Natural killer cell treated with Interleukin-12 subunit alpha and Interleukin-12 subunit beta and Interleukin-15 and Interleukin-18, amount 100 ng/mL, for 72 hours (primary cell): Measurements from ENCODE around the gene TRAM2. TPM values are rescaled to one million over a fixed set of nuclear protein-coding genes. Genes with fewer than 3 reads are reported as not detected.

Experiments
- ATAC-seq, 2 donors: fragments of 150-1000 bp; cut with Tn5 transposase in 1 of 2; sonication (Bioruptor Pico), chemical (Tn5 transposase) in 1 of 2; 2 replicates each; pipeline ENCODE4 v1.10.0; 2021
- DNase-seq: peaks from one replicate; pipeline ENCODE4 v3.0.0; 2022; ENCODE audit warnings: low spot score
- H3K27ac Mint-ChIP-seq, 2 donors: 1 replicate in 1 of 2; 2 replicates in 1 of 2; pipeline ENCODE4 v1.8.0; 2022; ENCODE audit warnings: mixed read lengths in 2 of 2, mild to moderate bottlenecking in 1 of 2, moderate library complexity in 1 of 2
- H3K27me3 Mint-ChIP-seq, 2 donors: 1 replicate in 1 of 2; 2 replicates in 1 of 2; pipeline ENCODE4 v1.8.0; 2022; ENCODE audit warnings: mixed read lengths in 2 of 2
- H3K36me3 Mint-ChIP-seq: one replicate; pipeline ENCODE4 v1.8.0; 2022; ENCODE audit warnings: mixed read lengths
- H3K4me1 Mint-ChIP-seq, 2 donors: 1 replicate in 1 of 2; 2 replicates in 1 of 2; pipeline ENCODE4 v1.8.0; 2022; ENCODE audit warnings: low read depth in 2 of 2, mixed read lengths in 2 of 2, mild to moderate bottlenecking in 1 of 2
- H3K4me3 Mint-ChIP-seq: one replicate; pipeline ENCODE4 v1.8.0; 2022; ENCODE audit warnings: mixed read lengths
- H3K9me3 Mint-ChIP-seq: 2 replicates; pipeline ENCODE4 v1.8.0; 2022; ENCODE audit warnings: mixed read lengths
- total RNA-seq, 2 donors: library from RNA; stranded (reverse); gene quantifications; one replicate each; pipeline ENCODE4 v1.2.3, GENCODE V29; 2022

Gene TRAM2
- total RNA-seq, 2 donors from 2014 or later = 2.5 to 9.0 TPM

DNA sequence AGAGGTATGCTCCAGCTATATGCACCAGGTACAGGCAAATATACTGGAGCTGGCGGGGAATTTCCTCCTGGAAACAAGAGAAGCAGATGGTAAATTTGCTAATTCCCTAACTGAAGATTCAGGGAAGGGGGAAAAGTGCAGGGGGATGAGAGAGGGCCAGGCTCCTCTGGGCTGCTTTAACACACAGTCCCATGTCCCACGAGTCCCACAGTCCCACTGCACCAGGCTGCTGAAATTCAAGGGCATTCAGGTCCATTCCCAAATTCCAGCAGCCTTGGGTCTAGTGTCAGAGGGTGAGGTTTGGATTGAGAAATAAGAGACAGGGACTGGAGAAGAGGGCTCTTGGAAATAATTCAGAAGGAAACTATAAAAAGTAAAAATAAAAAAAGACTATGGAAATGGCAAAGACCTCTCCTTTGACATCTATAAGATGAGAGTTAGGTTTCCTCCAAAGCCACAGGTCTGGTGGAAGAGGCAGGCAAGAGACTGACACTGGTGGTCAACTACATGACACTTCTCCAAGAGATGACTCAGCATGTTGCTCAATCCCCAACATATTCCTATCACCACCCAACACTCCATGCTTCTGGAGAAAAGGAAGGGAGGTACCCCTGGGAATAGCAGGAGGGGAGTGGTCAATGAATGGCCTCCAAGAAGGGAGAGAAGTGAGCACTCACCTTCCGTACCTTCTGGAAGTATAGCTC, 69.2 kb downstream of the TRAM2 start:
- peak overlapping the region in 1 of 2 donors; percentile 59 for H3K27ac Mint-ChIP-seq
- no peaks in the 10 kb centered on the region for H3K9me3 Mint-ChIP-seq
- peaks cover 0 to 4% of the 10 kb centered on the region in 2 donors for H3K4me1 Mint-ChIP-seq
- no peaks in the 10 kb centered on the region for H3K27me3 Mint-ChIP-seq
- DNase-seq (no peak), ATAC-seq (no peak)
- no peaks in the 10 kb centered on the region for H3K36me3 Mint-ChIP-seq
- no peak overlapping the region for H3K4me3 Mint-ChIP-seq

DNA sequence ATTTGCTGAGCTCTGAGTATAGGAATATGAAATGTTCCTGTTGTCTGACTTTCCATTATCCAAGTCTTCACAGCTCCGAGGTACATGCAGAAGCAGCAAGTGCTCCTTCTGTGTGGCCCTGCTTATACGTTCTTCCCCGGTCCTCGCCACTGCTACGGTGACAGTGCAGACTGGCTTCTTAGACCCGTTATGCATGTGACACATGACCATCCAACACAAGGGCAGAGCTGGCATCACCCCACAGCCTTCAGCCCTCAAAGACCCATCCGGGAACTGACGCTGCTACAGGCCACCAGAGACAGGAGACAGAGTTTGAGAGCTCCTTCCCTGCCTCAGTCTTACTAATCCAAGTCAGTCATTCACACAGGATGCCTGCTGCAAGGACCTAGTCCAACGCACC, 70.4 kb downstream of the TRAM2 start:
- no peak overlapping the region for H3K27ac Mint-ChIP-seq
- H3K36me3 Mint-ChIP-seq = no peaks in the 10 kb centered on the region
- H3K4me3 Mint-ChIP-seq = no peak overlapping the region
- ATAC-seq = no peak
- DNase-seq = no peak
- no peaks in the 10 kb centered on the region for H3K27me3 Mint-ChIP-seq
- H3K4me1 Mint-ChIP-seq = peaks cover 0 to 4% of the 10 kb centered on the region in 2 donors
- H3K9me3 Mint-ChIP-seq = no peaks in the 10 kb centered on the region

DNA sequence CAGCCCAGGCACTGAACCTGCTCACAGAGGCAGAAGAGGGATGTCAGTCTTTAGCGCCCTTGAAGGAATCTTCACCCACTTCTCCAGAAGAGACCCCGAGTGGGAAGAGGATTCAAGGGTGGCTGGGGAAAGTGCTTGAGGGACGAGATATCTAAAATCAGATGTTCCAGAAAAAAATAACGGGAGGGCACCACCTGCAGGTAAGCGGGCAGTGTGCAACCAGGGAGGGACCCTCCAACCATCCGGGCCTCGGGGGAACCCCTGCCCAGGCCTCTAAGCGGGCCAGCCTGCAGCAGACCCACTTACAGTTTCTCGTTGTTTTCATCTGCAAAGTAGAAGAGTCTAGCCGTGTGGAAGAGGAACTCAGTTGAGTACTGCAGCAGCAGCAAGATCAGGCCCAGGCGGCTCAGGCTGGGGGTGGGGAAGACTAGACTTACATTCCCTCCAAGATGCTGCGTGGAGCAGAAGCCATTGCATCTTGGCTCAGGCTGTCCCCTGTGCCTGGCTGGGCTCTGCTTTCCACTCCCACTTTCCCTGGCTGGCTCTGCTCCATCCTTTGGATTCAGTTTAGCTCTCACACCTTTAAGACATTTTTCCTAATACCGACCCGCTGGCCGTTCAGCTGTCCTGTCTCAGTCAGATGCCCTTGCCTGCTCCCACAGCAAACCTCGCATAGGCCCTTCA, 71.0 kb downstream of the TRAM2 start:
- no peak overlapping the region for H3K4me3 Mint-ChIP-seq
- no peaks in the 10 kb centered on the region for H3K27me3 Mint-ChIP-seq
- DNase-seq (no peak), ATAC-seq (no peak)
- H3K27ac Mint-ChIP-seq = no peak overlapping the region
- no peaks in the 10 kb centered on the region for H3K9me3 Mint-ChIP-seq
- peaks cover 0 to 4% of the 10 kb centered on the region in 2 donors for H3K4me1 Mint-ChIP-seq
- H3K36me3 Mint-ChIP-seq = no peaks in the 10 kb centered on the region

DNA sequence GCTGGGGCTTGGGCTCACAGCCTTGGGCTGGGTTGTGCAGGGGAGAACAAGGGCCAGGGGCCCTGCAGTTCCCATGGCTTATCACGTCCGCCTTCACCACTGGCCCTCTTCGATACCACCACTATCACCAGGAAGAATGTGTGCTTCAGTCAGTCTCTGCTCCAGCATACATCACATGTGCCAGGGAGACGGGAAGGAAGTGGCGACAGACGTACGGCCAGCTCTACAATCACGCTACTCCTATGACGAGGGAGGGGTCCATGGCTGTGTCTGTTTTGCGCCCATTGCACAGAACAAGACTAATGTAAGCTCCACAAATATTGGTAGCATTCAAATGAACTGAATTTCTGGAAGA, 72.1 kb downstream of the TRAM2 start:
- H3K36me3 Mint-ChIP-seq = no peaks in the 10 kb centered on the region
- no peaks in the 10 kb centered on the region for H3K9me3 Mint-ChIP-seq
- H3K4me1 Mint-ChIP-seq = peaks cover 0 to 4% of the 10 kb centered on the region in 2 donors
- ATAC-seq = no peak
- H3K27me3 Mint-ChIP-seq = no peaks in the 10 kb centered on the region
- H3K4me3 Mint-ChIP-seq = no peak overlapping the region
- no peak overlapping the region for H3K27ac Mint-ChIP-seq
- DNase-seq = no peak

DNA sequence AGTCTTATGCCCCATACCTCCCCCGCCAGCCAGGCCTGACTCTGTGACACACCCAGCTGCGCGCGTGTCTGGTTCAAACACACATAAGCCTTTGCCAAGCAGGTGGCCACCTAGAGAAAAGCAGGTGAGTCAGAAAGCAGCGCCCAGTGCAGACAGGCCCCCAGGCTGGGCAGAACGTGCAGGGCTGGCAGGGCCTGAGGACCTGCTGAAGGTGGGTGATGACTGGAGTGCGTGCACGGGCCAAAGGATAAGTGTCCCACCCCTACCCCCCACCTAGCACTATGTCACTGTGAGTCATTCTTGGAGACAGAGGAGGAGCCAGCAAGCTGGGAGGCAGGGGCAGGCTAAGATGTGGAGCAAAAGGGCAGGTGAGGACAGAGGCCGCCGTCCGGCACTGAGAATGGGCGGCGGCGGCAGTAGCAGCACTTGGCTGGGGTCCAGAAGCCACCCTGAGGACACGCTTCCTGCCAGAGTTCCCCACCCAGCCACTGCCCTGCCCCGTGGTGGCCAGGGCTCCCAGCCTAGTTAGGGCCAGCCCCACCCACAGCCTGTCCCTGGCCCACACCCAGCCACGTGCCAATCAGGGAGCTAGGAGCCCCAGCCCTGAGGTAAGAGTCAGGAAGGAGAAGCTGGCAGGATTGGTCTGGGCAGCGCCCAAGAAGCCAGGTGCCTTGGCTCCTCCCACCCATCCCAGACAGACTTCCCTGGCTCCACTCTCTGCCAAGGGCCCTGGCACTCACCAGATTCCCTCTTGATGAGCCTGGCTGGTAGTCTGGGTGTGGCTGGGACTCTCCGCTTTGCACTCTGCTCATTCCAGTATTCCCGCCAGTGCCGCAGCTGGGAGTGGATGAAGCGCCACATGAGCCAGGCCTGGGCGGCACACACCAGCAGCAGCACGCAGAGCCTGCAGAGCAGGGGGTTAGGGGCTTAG, 72.7 kb downstream of the TRAM2 start:
- no peak overlapping the region for H3K4me3 Mint-ChIP-seq
- H3K4me1 Mint-ChIP-seq = peaks cover 0 to 4% of the 10 kb centered on the region in 2 donors
- H3K9me3 Mint-ChIP-seq = no peaks in the 10 kb centered on the region
- H3K36me3 Mint-ChIP-seq = no peaks in the 10 kb centered on the region
- H3K27ac Mint-ChIP-seq = no peak overlapping the region
- no peaks in the 10 kb centered on the region for H3K27me3 Mint-ChIP-seq
- no peak for DNase-seq
- ATAC-seq = peak; percentile 47 to 60

DNA sequence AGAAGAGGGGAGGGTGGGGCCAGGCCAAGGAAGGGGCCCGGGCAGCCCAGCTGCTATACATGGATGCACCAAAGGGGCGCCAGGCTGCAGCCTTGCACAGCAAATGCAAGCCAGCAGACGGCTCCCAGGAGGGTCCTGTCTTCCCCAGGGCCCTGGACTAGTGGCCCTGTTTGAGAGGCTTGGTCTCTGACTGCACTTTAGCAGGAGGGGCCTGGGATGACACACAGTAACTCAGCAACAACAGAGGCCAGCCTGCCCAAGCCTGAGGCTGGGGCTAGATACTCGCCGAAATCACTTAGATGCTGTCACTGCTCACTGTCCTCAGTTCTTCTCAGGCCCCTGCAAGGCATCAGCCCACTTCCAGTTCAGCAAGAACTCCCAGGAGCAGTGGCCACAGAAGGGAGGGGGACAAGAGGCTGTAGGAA, 73.5 kb downstream of the TRAM2 start:
- DNase-seq = no peak
- Mint-ChIP-seq H3K4me3 (no peak overlapping the region), H3K27ac (no peak overlapping the region), H3K4me1 (peaks cover 0 to 4% of the 10 kb centered on the region in 2 donors), H3K36me3 (no peaks in the 10 kb centered on the region), H3K9me3 (no peaks in the 10 kb centered on the region), H3K27me3 (no peaks in the 10 kb centered on the region)
- ATAC-seq = no peak

DNA sequence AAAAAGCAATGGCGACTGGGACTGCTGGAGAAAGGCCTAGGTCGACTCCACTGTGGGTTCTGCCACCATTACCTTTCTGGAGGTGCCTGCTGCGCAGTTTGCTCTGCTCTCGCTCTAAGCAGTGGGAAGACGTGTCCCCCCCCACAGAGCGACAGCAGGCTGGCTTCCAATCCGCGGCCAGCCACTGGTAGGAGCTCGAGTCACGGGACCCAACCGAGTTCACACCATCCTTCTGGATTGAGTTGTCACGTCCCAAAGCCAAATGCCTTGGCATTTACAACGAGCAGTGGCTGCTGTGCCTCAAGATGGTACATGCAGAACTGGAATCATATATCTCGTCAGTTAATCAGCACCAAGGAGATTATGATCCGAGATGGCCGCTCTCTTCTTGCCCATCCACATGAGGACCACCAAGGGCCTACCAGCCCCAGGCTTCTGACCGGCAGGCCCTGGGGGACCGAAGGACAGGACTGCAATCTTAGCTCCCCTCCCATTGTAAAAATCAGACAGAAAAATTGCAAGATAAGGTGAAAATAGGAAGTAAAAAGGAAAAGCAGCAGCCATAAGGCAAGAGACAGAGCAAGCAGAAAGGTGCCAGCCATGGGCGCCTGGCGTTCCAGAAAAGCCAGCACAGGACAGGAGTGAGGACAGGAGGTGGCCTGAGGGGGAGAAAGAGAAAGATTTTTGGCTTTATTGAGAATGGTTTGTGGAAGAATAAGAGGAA, 74.4 kb downstream of the TRAM2 start:
- H3K36me3 Mint-ChIP-seq = no peaks in the 10 kb centered on the region
- H3K27me3 Mint-ChIP-seq = no peaks in the 10 kb centered on the region
- no peak overlapping the region for H3K4me3 Mint-ChIP-seq
- peaks cover 0 to 4% of the 10 kb centered on the region in 2 donors for H3K4me1 Mint-ChIP-seq
- no peak overlapping the region for H3K27ac Mint-ChIP-seq
- no peaks in the 10 kb centered on the region for H3K9me3 Mint-ChIP-seq
- DNase-seq (no peak), ATAC-seq (no peak)

DNA sequence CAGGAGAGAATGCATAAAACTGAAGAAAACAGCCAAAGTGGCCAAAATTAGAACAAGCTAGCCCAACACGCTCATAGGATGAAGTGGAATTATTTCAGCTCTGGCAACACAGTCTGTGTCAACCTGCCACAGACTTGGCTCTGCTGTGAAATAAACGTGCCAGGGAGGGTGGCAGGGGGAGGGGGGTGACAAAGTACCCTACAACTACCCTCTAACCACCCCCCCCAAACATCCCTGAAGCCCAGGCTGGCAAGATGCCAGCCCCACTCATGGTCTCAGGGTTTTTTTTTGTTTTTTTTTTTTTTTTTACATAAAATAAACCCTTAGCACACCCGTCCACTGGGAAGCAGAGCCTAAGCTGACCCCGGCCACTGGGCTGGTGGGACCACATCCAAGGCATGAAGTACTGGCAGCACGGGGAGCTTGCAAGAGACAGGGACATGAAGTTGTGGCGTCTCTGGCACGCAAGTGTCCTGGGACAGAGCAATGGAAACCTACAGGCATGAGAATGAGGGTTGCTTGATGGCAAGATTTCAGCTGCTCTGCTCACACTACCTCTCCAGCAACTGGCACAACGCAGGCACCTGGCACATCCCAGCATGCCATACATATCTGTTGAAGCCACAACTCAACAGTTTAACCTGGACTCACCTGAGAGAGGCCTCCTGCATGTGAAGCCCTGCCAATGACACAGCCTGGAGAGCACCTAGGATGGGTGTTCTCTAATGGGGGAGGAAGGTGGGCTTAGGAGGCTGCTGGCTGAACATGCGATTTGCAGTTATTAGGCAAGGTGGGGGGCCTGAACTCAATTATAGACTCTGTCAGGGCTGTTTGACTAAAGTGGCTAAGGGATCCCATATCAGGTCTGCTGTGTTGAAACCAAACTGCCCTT, 76.4 kb downstream of the TRAM2 start:
- no peak for ATAC-seq

DNA sequence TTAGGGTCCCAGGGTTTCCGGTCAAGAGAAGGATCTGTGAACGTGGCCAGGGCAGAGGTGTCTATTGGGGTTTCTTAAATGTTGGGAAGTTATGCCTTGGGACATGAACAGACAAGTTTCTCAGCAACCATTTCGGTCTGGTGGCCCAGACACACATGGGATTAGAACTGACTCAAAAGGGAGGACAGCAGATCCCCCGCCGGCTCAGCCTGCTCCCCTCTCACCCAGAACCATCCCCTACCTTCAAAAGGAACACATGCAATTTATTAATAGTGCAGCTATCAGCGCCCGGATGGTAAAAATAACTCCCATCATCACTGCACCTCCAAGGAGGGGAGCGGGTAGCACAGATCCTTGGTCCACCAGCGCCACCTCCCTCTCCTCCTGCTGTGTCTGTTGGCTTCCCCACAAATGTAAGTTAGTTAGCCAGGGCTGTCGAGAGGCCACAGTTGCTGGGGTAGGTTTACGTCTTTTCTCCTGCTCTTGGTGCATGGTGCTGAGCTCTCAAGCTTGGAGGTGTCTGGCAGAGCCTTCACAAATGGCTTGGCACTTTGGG, 77.1 kb downstream of the TRAM2 start:
- ATAC-seq (no peak), DNase-seq (no peak)
- Mint-ChIP-seq H3K27ac (no peak overlapping the region), H3K9me3 (no peaks in the 10 kb centered on the region), H3K27me3 (no peaks in the 10 kb centered on the region), H3K36me3 (peaks cover 5% of the 10 kb centered on the region), H3K4me3 (no peak overlapping the region), H3K4me1 (peaks cover 0 to 4% of the 10 kb centered on the region in 2 donors)

More for the DNA sequence above, 76.4 kb downstream of the TRAM2 start:
- Mint-ChIP-seq H3K36me3 (peaks cover under 1% of the 10 kb centered on the region), H3K27me3 (no peaks in the 10 kb centered on the region), H3K4me1 (peaks cover 0 to 4% of the 10 kb centered on the region in 2 donors), H3K27ac (no peak overlapping the region), H3K4me3 (no peak overlapping the region), H3K9me3 (no peaks in the 10 kb centered on the region)
- DNase-seq = no peak

DNA sequence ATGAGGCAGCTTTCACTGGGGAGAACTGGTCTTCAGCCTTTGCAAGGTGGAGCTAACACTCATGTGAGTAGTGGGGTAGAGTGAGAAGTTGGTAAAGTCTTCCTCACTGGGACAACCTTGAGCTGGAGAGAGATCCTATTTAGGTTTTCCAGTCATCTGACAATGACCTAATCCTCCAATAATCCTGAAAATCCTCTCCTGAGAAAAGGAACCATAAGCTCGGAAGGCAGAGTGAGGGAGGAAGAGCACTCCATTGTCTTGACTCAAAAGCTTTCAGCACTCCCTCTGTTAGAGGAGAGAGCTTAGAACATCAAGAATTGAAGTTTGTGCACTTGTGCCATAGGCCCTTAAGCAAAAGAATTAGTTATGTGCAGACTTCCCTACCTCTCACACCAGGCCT, 77.8 kb downstream of the TRAM2 start:
- Mint-ChIP-seq H3K9me3 (no peaks in the 10 kb centered on the region), H3K4me1 (peaks cover 0 to 3% of the 10 kb centered on the region in 2 donors), H3K27me3 (no peaks in the 10 kb centered on the region), H3K4me3 (no peak overlapping the region), H3K27ac (no peak overlapping the region), H3K36me3 (peaks cover 5% of the 10 kb centered on the region)
- DNase-seq (no peak), ATAC-seq (no peak)

DNA sequence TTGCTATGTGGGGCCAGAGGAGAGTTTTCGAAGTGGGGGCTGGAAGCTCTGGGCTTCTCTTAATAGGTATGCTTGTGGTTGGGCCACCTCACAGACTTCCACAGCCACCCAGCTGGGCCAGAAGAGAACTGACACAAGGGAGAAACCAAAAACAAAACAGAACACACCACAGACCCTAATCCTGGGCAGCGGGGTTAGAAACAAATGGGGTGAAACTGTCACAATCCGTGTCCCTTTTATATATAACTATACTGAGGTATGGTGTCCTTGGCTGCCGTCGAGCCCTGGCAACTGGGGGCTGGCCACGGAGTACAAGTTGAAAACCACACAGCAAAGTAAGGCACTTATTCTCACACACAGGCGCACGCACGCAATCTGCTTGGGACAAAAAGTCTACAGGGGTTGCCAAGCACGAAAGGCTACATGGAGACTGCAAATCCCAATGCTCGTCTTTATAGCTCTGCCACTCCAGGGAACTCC, 78.3 kb downstream of the TRAM2 start:
- H3K27ac Mint-ChIP-seq = no peak overlapping the region
- H3K9me3 Mint-ChIP-seq = no peaks in the 10 kb centered on the region
- no peaks in the 10 kb centered on the region for H3K4me1 Mint-ChIP-seq
- no peak overlapping the region for H3K4me3 Mint-ChIP-seq
- ATAC-seq = peak in 1 of 2 donors; percentile 36
- H3K36me3 Mint-ChIP-seq = peaks cover 5% of the 10 kb centered on the region
- no peaks in the 10 kb centered on the region for H3K27me3 Mint-ChIP-seq
- no peak for DNase-seq

DNA sequence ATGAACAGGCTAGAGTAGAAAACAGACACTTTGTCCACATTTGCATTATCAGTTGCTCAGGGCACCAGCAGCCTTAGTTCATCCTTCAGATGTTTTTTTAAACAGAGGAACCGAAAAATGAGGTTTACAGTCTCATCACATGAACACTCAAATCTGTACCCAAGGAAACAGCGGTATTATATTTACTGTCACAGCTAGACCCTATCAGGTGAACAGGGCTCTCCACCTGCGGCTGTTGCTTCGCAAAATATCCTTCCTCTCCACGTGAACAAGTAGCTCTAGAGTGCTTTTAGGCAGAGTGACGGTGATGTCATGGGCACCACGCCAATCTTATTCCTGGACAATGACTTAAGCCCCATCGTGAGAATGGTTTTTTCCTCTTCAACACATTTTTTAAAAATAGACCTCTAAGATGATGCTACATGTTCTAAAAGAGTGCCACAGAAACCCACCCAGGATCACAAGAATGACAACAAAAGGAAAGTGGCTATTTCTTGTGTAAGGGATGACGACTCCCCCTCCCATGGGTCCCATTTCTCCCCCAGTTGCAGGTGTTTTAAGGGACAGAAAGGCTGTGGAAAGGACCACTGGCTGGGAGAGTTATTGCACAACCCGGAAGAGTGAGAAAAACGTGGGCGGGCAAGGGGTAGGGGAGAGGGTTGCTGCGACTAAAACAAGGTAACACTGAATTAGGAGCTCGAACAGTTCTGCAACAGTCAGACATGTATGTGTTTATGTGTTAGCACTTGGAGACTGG, 79.0 kb downstream of the TRAM2 start:
- no peaks in the 10 kb centered on the region for H3K27me3 Mint-ChIP-seq
- no peak overlapping the region for H3K4me3 Mint-ChIP-seq
- no peaks in the 10 kb centered on the region for H3K4me1 Mint-ChIP-seq
- H3K9me3 Mint-ChIP-seq = no peaks in the 10 kb centered on the region
- peaks cover 5% of the 10 kb centered on the region for H3K36me3 Mint-ChIP-seq
- H3K27ac Mint-ChIP-seq = no peak overlapping the region
- no peak for ATAC-seq
- no peak for DNase-seq
